Activated gamma-delta T cell (primary cell): ENCODE results near the gene ADCY5.

Experiments
- DNase-seq: peaks from one replicate; lab custom pipeline; 2025; lab: John Stamatoyannopoulos, UW

The ADCY5 gene

GRCh38 chr3:123301331-123302184 lies 147.3 kb downstream of the ADCY5 start:
- no peak for DNase-seq

- DNase-seq = no peak
Observed at GRCh38 chr3:123300583-123300982, 148.3 kb downstream of the ADCY5 start.

GRCh38 chr3:123300056-123300455 lies 148.8 kb downstream of the ADCY5 start:
- no peak for DNase-seq

GRCh38 chr3:123299581-123299980 lies 149.3 kb downstream of the ADCY5 start:
- DNase-seq = no peak

GRCh38 chr3:123298903-123299302 lies 150.0 kb downstream of the ADCY5 start:
- no peak for DNase-seq

GRCh38 chr3:123297627-123297899 lies 151.3 kb downstream of the ADCY5 start:
- no peak for DNase-seq

GRCh38 chr3:123296836-123297626 lies 151.9 kb downstream of the ADCY5 start:
- DNase-seq = no peak

- DNase-seq = no peak
Observed at GRCh38 chr3:123296261-123296660, 152.6 kb downstream of the ADCY5 start.

- DNase-seq = no peak
Observed at GRCh38 chr3:123295901-123296250, 153.0 kb downstream of the ADCY5 start.

GRCh38 chr3:123295171-123295900 lies 153.6 kb downstream of the ADCY5 start:
- DNase-seq = no peak

GRCh38 chr3:123294296-123294938 lies 154.5 kb downstream of the ADCY5 start:
- DNase-seq = no peak

- no peak for DNase-seq
Observed at GRCh38 chr3:123292321-123293310, 156.3 kb downstream of the ADCY5 start.

- no peak for DNase-seq
Observed at GRCh38 chr3:123291404-123291803, 157.5 kb downstream of the ADCY5 start.

- DNase-seq = no peak
Observed at GRCh38 chr3:123290962-123291361, 157.9 kb downstream of the ADCY5 start.

GRCh38 chr3:123290107-123290930 lies 158.6 kb downstream of the ADCY5 start:
- no peak for DNase-seq

- no peak for DNase-seq
Observed at GRCh38 chr3:123289391-123290106, 159.3 kb downstream of the ADCY5 start.

GRCh38 chr3:123287962-123288302 lies 161.0 kb downstream of the ADCY5 start:
- no peak for DNase-seq

- no peak for DNase-seq
Observed at GRCh38 chr3:123287051-123287961, 161.6 kb downstream of the ADCY5 start.
